ENCODE results near the gene ST7L. TPM values are rescaled to one million over a fixed set of nuclear protein-coding genes. Genes with fewer than 3 reads are reported as not detected.

ST7L gene, protein sequence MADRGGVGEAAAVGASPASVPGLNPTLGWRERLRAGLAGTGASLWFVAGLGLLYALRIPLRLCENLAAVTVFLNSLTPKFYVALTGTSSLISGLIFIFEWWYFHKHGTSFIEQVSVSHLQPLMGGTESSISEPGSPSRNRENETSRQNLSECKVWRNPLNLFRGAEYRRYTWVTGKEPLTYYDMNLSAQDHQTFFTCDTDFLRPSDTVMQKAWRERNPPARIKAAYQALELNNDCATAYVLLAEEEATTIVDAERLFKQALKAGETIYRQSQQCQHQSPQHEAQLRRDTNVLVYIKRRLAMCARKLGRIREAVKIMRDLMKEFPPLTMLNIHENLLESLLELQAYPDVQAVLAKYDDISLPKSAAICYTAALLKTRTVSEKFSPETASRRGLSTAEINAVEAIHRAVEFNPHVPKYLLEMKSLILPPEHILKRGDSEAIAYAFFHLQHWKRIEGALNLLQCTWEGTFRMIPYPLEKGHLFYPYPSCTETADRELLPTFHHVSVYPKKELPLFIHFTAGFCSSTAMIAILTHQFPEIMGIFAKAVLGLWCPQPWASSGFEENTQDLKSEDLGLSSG
- 10.6 to 13.5 TPM (median 11.6 TPM) in 5 replicates for total RNA-seq (2022; extraction: Qiagen RNA extraction; ENCODE audit: low read depth)

GRCh38 chr1:112618721-112619517 is at the start of gene ST7L:
ST7L (minus strand) TSS chr1:112619141; CDS start chr1:112619113, 28 bp downstream.

DNA sequence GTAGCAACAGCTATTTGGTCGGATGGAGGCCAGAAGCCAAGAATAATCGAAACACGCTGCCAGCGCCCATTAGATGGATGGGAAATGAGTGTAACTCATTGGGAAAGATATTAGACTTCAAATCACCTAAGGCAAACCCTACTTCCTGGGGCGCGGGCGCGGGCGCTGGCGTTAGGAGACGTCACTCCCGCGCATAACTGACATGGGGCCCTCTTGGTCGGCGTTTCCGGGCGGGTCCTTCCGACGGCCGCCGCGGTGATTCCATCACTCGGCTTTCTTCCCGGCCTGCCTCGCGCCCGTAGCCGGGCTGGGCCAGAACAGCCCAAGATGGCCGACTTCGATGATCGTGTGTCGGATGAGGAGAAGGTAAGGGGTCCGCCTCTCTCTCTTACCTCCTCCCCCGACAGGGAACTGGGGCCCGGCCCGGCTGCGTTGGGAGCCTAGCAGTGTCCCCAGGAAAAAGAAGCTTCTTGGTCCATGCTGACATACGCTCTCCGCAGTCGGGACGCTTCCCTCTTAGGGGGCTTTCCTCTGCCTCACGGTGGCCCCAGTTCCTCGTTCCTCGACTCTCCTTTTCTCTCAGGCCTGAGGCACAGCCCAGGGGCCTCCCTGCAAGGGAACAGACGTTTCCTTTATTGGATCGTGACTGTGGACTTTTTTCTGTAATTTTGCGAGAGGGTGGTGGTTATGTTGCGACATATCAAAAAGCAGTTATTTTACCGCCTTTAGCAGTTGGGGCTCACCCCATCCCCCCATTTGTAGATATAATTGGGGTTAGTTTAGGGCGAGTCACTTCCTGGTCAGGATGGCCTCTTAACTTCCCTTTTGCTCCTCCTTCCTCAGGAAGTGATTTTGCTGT is 806 bp upstream of the ST7L start, which contains the start of gene CAPZA1:
Gene CAPZA1, plus strand, starts transcription at position 315 of the 859 bp plus-strand sequence. Its CDS starts 13 bp downstream, at position 328.

GRCh38 chr1:112508278-112509004 is 110.5 kb downstream of the ST7L start, which contains the start of gene WNT2B:
WNT2B (plus strand) TSS chr1:112508965; CDS start chr1:112509263, 298 bp downstream.

Other genes starting within 250 kb of the ST7L start
- 6.4 to 9.4 TPM (median 8.3 TPM) in 5 replicates for gene CTTNBP2NL, start 222.9 kb downstream of the ST7L start, total RNA-seq (2022; extraction: Qiagen RNA extraction; ENCODE audit: low read depth)
- gene WNT2B, start 110.2 kb downstream of the ST7L start, total RNA-seq (2022; extraction: Qiagen RNA extraction; ENCODE audit: low read depth), result 0.10 to 0.39 TPM (median 0.17 TPM) in 5 replicates
- 56.1 to 77.2 TPM (median 63.6 TPM) in 5 replicates for gene CAPZA1, start 691 bp upstream of the ST7L start, total RNA-seq (2022; extraction: Qiagen RNA extraction; ENCODE audit: low read depth)
- 28.0 to 35.1 TPM (median 29.1 TPM) in 5 replicates for gene MOV10, start 55.5 kb upstream of the ST7L start, total RNA-seq (2022; extraction: Qiagen RNA extraction; ENCODE audit: low read depth)
- 353 to 392 TPM (median 376 TPM) in 5 replicates for gene RHOC, start 88.0 kb upstream of the ST7L start, total RNA-seq (2022; extraction: Qiagen RNA extraction; ENCODE audit: low read depth)
- 0.89 to 1.6 TPM (median 0.99 TPM) in 5 replicates for gene PPM1J, start 96.2 kb upstream of the ST7L start, total RNA-seq (2022; extraction: Qiagen RNA extraction; ENCODE audit: low read depth)

Measured in A549 treated with GW870086 at 1 μM for 4 hours (cell line).